HCT116 (cell line): ENCODE results near the gene ATG10. TPM values are rescaled to one million over a fixed set of nuclear protein-coding genes. Genes with fewer than 3 reads are reported as not detected.

Experiments used
- ATAC-seq: fragments of 200-7000 bp; cut with Tn5 transposase; 2 replicates; pipeline ENCODE4 v1.9.1; 2020; ENCODE audit warnings: mild to moderate bottlenecking, moderate library complexity
- BruUV-seq: library from RNA; stranded (reverse); fragments of 400-500 nt; replicated peaks from 2 replicates; lab custom pipeline; 2021; lab: Mats Ljungman, UMichigan
- CTCF ChIA-PET: fragments of 300-600 bp; sonication (Branson Sonifier 250); formaldehyde crosslinking; loops from one replicate; lab custom pipeline; 2021; ENCODE audit warnings: antibody characterized with exemption; lab: Charles Lee
- POLR2A ChIA-PET: fragments of 300-600, 350-600 bp; sonication (Branson Sonifier 250); formaldehyde crosslinking; loops from one replicate; lab custom pipeline; 2021; ENCODE audit warnings: antibody characterized with exemption; lab: Charles Lee
- RAD21 ChIA-PET, 2 experiments: fragments of 300-600 bp; sonication (Branson Sonifier 250); formaldehyde crosslinking; loops; one replicate each; lab custom pipeline; 2023; ENCODE audit warnings: low total read pairs in 2 of 2; ENCODE audit not compliant: uncharacterized antibody in 2 of 2, unreplicated experiment in 2 of 2, low non-redundant PET in 1 of 2; lab: Charles Lee
- DNase-seq: peaks from one replicate; pipeline ENCODE4 v3.0.0-alpha.2; 2010; ENCODE audit warnings: low read depth, low spot score
- H2AFZ ChIP-seq: fragments of 200-600 bp; shearing (Covaris generic), sonication (generic); 2 replicates; pipeline ENCODE4 v1.6.1; 2017; ENCODE audit warnings: low read depth, mixed run types, mixed read lengths, antibody characterized with exemption, low read length; ENCODE audit not compliant: poor library complexity, severe bottlenecking
- H3K27ac ChIP-seq: 2 replicates; pipeline ENCODE4 v1.5.1; 2012; ENCODE audit warnings: low read depth, low read length
- H3K27me3 ChIP-seq: fragments of 200-600 bp; sonication (generic); 2 replicates; pipeline ENCODE4 v1.6.1; 2016; ENCODE audit warnings: mixed run types, low read length, mixed read lengths; ENCODE audit not compliant: insufficient read depth
- H3K36me3 ChIP-seq, 2 experiments: fragments of 200-500 bp in 1 of 2; fragments of 200-600 bp in 1 of 2; sonication (Bioruptor generic) in 1 of 2; sonication (generic) in 1 of 2; 2 replicates each; pipeline versions ENCODE4 v1.5.1 to v1.6.1; 2014 to 2016; ENCODE audit warnings: low read length in 2 of 2, inconsistent platforms in 1 of 2, mixed read lengths in 1 of 2, mixed run types in 1 of 2; ENCODE audit not compliant: insufficient read depth in 2 of 2, control insufficient read depth in 1 of 2
- H3K4me1 ChIP-seq, 2 experiments: fragments of 200-600 bp in 1 of 2; sonication (generic) in 1 of 2; 2 replicates each; pipeline versions ENCODE4 v1.5.1 to v1.6.1; 2012 to 2017; ENCODE audit warnings: low read length in 2 of 2, inconsistent platforms in 1 of 2, mild to moderate bottlenecking in 1 of 2, mixed read lengths in 1 of 2, mixed run types in 1 of 2, moderate library complexity in 1 of 2; ENCODE audit not compliant: insufficient read depth in 2 of 2, control insufficient read depth in 1 of 2
- H3K4me2 ChIP-seq: fragments of 200-600 bp; sonication (generic); 2 replicates; pipeline ENCODE4 v1.6.1; 2017; ENCODE audit warnings: mixed run types, low read length, mixed read lengths
- H3K4me3 ChIP-seq, 2 experiments: fragments of 200-600 bp in 1 of 2; sonication (generic) in 1 of 2; replicated peaks in 1 of 2; 2 replicates each; pipeline ENCODE4 v1.5.1; 2011 to 2016; ENCODE audit warnings: low read length in 2 of 2, control low read depth in 1 of 2, low read depth in 1 of 2, mild to moderate bottlenecking in 1 of 2, mixed read lengths in 1 of 2, mixed run types in 1 of 2
- H3K79me2 ChIP-seq: fragments of 200-600 bp; sonication (generic); 2 replicates; pipeline ENCODE4 v1.6.1; 2017; ENCODE audit warnings: mild to moderate bottlenecking, mixed run types, low read length, moderate library complexity, mixed read lengths; ENCODE audit not compliant: insufficient read depth
- H3K9ac ChIP-seq: fragments of 200-600 bp; sonication (generic); 2 replicates; pipeline ENCODE4 v1.6.1; 2016; ENCODE audit warnings: low read length, mixed read lengths
- H3K9me2 ChIP-seq: fragments of 200-600 bp; sonication (generic), shearing (Covaris generic); 2 replicates; pipeline ENCODE4 v1.6.1; 2017; ENCODE audit warnings: mixed run types, mild to moderate bottlenecking, moderate library complexity; ENCODE audit not compliant: insufficient read depth
- H3K9me3 ChIP-seq, 2 experiments: fragments of 200-500 bp in 1 of 2; fragments of 200-600 bp in 1 of 2; sonication (Bioruptor generic) in 1 of 2; sonication (generic) in 1 of 2; 2 replicates each; pipeline ENCODE4 v1.6.1; 2014 to 2017; ENCODE audit warnings: low read length in 2 of 2, mixed read lengths in 2 of 2, inconsistent platforms in 1 of 2, low read depth in 1 of 2, mild to moderate bottlenecking in 1 of 2, mixed run types in 1 of 2, moderate library complexity in 1 of 2; ENCODE audit not compliant: control insufficient read depth in 1 of 2, insufficient read depth in 1 of 2
- H4K20me1 ChIP-seq: fragments of 200-600 bp; sonication (generic), shearing (Covaris generic); 2 replicates; pipeline ENCODE4 v1.6.1; 2017; ENCODE audit warnings: mixed run types, mild to moderate bottlenecking, moderate library complexity; ENCODE audit not compliant: insufficient read depth
- CBX3 ChIP-seq: IDR thresholded peaks from 2 replicates; pipeline ENCODE4 v1.6.1; 2012; ENCODE audit warnings: low read depth
- CTCF ChIP-seq, 3 experiments: fragments of 200-600 bp in 1 of 3; sonication (generic) in 1 of 3; IDR thresholded peaks in 2 of 3; conservative IDR thresholded peaks in 1 of 3; 2 replicates each; pipeline ENCODE4 v1.5.1; 2012 to 2017; ENCODE audit warnings: low read depth in 2 of 3, low read length in 2 of 3, antibody characterized with exemption in 1 of 3, borderline replicate concordance in 1 of 3, control low read depth in 1 of 3, mild to moderate bottlenecking in 1 of 3, mixed read lengths in 1 of 3, mixed run types in 1 of 3, moderate library complexity in 1 of 3; ENCODE audit not compliant: insufficient read depth in 1 of 3
- EGR1 ChIP-seq: IDR thresholded peaks from 2 replicates; pipeline ENCODE4 v1.6.1; 2012; ENCODE audit warnings: low read depth
- EZH2 ChIP-seq: fragments of 200-600 bp; sonication (generic); IDR thresholded peaks from 2 replicates; pipeline ENCODE4 v1.6.1; 2017; ENCODE audit warnings: antibody characterized with exemption, mixed run types
- FOSL1 ChIP-seq: IDR thresholded peaks from 2 replicates; pipeline ENCODE4 v1.6.1; 2012; ENCODE audit warnings: low read depth
- JUND ChIP-seq: IDR thresholded peaks from 2 replicates; pipeline ENCODE4 v1.6.1; 2012
- MAX ChIP-seq: IDR thresholded peaks from 2 replicates; pipeline ENCODE4 v1.6.1; 2012
- REST ChIP-seq: IDR thresholded peaks from 2 replicates; pipeline ENCODE4 v1.6.1; 2012; ENCODE audit warnings: low read depth
- SP1 ChIP-seq: IDR thresholded peaks from 2 replicates; pipeline ENCODE4 v1.6.1; 2012; ENCODE audit warnings: low read depth
- SRF ChIP-seq: IDR thresholded peaks from 2 replicates; pipeline ENCODE4 v1.6.1; 2012; ENCODE audit warnings: low read depth
- TCF7L2 ChIP-seq: IDR thresholded peaks from 2 replicates; pipeline ENCODE4 v1.7.0; 2011; ENCODE audit warnings: borderline replicate concordance, inconsistent platforms; ENCODE audit not compliant: insufficient read depth, insufficient read length; ENCODE audit errors: extremely low read depth
- YY1 ChIP-seq: IDR thresholded peaks from 2 replicates; pipeline ENCODE4 v1.6.1; 2011; ENCODE audit warnings: low read length, low read depth, moderate library complexity, mild to moderate bottlenecking; ENCODE audit not compliant: insufficient replicate concordance; ENCODE audit errors: extremely low read depth
- ZBTB33 ChIP-seq: IDR thresholded peaks from 2 replicates; pipeline ENCODE4 v1.6.1; 2011; ENCODE audit warnings: mild to moderate bottlenecking, low read length, moderate library complexity; ENCODE audit not compliant: insufficient replicate concordance; ENCODE audit errors: extremely low read depth
- ZNF274 ChIP-seq: fragments of 200-500 bp; sonication (Bioruptor generic); IDR thresholded peaks from 2 replicates; pipeline ENCODE4 v1.6.1; 2014; ENCODE audit warnings: mild to moderate bottlenecking, low read depth, low read length, inconsistent platforms
- intact Hi-C: fragments of 100-400 bp; cut with micrococcal nuclease; formaldehyde crosslinking; loops from 2 replicates; pipeline ENCODE4 v1.10.0; 2022
- total RNA-seq: library from RNA; stranded (reverse); gene quantifications from one replicate; pipeline ENCODE4 v1.2.1, GENCODE V29; 2021; ENCODE audit not compliant: unreplicated experiment
- TF ChIP-seq, protein P1 (sequence below): IDR thresholded peaks from 2 replicates; pipeline ENCODE4 v1.6.1; 2012

Gene ATG10
- total RNA-seq, 1 experiment from 2014 or later: 9.4 TPM

DNA sequence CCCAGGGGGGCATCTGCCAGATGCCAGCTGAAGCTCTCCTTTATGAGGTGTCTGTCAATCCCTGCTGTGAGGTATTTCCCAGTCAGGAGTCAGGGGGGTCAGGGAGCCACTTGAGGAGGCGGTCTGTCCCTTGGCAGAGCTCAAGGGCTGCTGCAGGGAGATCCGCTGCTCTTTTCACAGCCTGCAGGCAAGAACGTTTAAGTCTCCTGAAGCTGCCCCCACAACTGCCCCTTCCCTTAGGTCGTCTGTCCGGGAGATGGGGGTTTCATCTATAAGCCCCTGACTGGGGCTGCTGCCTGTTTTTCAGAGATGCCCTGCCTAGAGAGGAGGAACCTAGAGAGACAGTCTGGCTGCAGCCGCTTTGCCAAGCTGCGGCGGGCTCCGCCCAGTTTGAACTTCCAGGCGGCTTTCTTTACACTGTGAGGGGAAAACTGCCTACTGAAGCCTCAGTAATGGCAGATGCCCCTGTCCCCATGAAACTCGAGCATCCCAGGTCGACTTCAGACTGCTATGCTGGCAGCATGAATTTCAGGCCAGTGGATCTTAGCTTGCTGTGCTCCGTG, 158.0 kb downstream of the ATG10 start:
- no TSS peak for BruUV-seq
- intact Hi-C loops: no loop called here
- CTCF ChIA-PET: no interaction called here

More for the DNA sequence above, 158.0 kb downstream of the ATG10 start:
- H2AFZ ChIP-seq: no peak overlapping the region
- DNase-seq: no peak
- H3K4me2 ChIP-seq: no peak overlapping the region
- no peak for TF ChIP-seq EZH2
- TF ChIP-seq, protein P1, sequence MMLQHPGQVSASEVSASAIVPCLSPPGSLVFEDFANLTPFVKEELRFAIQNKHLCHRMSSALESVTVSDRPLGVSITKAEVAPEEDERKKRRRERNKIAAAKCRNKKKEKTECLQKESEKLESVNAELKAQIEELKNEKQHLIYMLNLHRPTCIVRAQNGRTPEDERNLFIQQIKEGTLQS: no peak
- no peak for TF ChIP-seq FOSL1
- no peak for TF ChIP-seq REST
- TF ChIP-seq JUND: no peak
- TF ChIP-seq SP1: no peak
- TF ChIP-seq EGR1: no peak
- no peak for TF ChIP-seq SRF
- TF ChIP-seq YY1: no peak
- TF ChIP-seq TCF7L2: no peak
- TF ChIP-seq ZNF274: no peak
- TF ChIP-seq ZBTB33: no peak
- TF ChIP-seq MAX: no peak
- no peak for TF ChIP-seq CTCF (IDR thresholded peaks at IDR 0.05 in 2 of 3, conservative IDR thresholded peaks at IDR 0.05 in 1 of 3; ENCODE audit: borderline replicate concordance in 1 of 3, insufficient read depth in 1 of 3, low read depth in 2 of 3, low read length in 2 of 3)
- TF ChIP-seq CBX3: no peak
- no peak overlapping the region for H3K4me3 ChIP-seq
- H3K27me3 ChIP-seq: no peaks in the 10 kb centered on the region
- ChIA-PET POLR2A (no interaction called here), RAD21 (no interaction called here)
- no peak overlapping the region for H3K9ac ChIP-seq
- no peak for ATAC-seq
- no peaks in the 10 kb centered on the region for H3K79me2 ChIP-seq
- no peaks in the 10 kb centered on the region for H4K20me1 ChIP-seq
- no peaks in the 10 kb centered on the region for H3K9me2 ChIP-seq
- H3K4me1 ChIP-seq: no peaks in the 10 kb centered on the region
- no peaks in the 10 kb centered on the region for H3K36me3 ChIP-seq
- no peak overlapping the region for H3K27ac ChIP-seq
- H3K9me3 ChIP-seq: no peaks in the 10 kb centered on the region
